Measurements from ENCODE around the gene SPI1.
"Not testable (repeated sequence)": the region's sequence is repeated elsewhere in the genome, so short reads cannot be mapped to it uniquely, and the experiment has no call there.

SPI1 gene

GRCh38 chr11:47342854-47343253 is 35.5 kb downstream of the SPI1 start:
- in situ Hi-C loops (cut with MboI; ENCODE audit: low sequenced_read_pairs) = no loop called here

GRCh38 chr11:47342036-47342803 is 36.1 kb downstream of the SPI1 start:
- in situ Hi-C loops (cut with MboI; ENCODE audit: low sequenced_read_pairs) = no loop called here

- in situ Hi-C loops (cut with MboI; ENCODE audit: low sequenced_read_pairs) = no loop called here
Measured at GRCh38 chr11:47340980-47341775, 37.2 kb downstream of the SPI1 start.

GRCh38 chr11:47340010-47340409 is 38.3 kb downstream of the SPI1 start:
- in situ Hi-C loops (cut with MboI; ENCODE audit: low sequenced_read_pairs) = no loop called here

- in situ Hi-C loops (cut with MboI; ENCODE audit: low sequenced_read_pairs) = no loop called here
Measured at GRCh38 chr11:47338396-47339241, 39.7 kb downstream of the SPI1 start.

- in situ Hi-C loops (cut with MboI; ENCODE audit: low sequenced_read_pairs) = no loop called here
Measured at GRCh38 chr11:47337229-47337924, 41.0 kb downstream of the SPI1 start.

GRCh38 chr11:47336595-47336994 is 41.8 kb downstream of the SPI1 start:
- in situ Hi-C loops (cut with MboI; ENCODE audit: low sequenced_read_pairs) = no loop called here

GRCh38 chr11:47335733-47336132 is 42.6 kb downstream of the SPI1 start:
- in situ Hi-C loops (cut with MboI; ENCODE audit: low sequenced_read_pairs) = no loop called here

GRCh38 chr11:47334699-47335411 is 43.5 kb downstream of the SPI1 start:
- in situ Hi-C loops (cut with MboI; ENCODE audit: low sequenced_read_pairs) = not testable (repeated sequence)

GRCh38 chr11:47333886-47334443 is 44.4 kb downstream of the SPI1 start:
- in situ Hi-C loops (cut with MboI; ENCODE audit: low sequenced_read_pairs) = no loop called here

GRCh38 chr11:47333526-47333845 is 44.9 kb downstream of the SPI1 start:
- in situ Hi-C loops (cut with MboI; ENCODE audit: low sequenced_read_pairs) = no loop called here

- in situ Hi-C loops (cut with MboI; ENCODE audit: low sequenced_read_pairs) = no loop called here
Measured at GRCh38 chr11:47332791-47333525, 45.4 kb downstream of the SPI1 start.

- in situ Hi-C loops (cut with MboI; ENCODE audit: low sequenced_read_pairs) = no loop called here
Measured at GRCh38 chr11:47332303-47332711, 46.0 kb downstream of the SPI1 start.

- in situ Hi-C loops (cut with MboI; ENCODE audit: low sequenced_read_pairs) = no loop called here
Measured at GRCh38 chr11:47331454-47332302, 46.7 kb downstream of the SPI1 start.

- in situ Hi-C loops (cut with MboI; ENCODE audit: low sequenced_read_pairs) = no loop called here
Measured at GRCh38 chr11:47329987-47330931, 48.1 kb downstream of the SPI1 start.

- in situ Hi-C loops (cut with MboI; ENCODE audit: low sequenced_read_pairs) = no loop called here
Measured at GRCh38 chr11:47329431-47329986, 48.8 kb downstream of the SPI1 start.

Measured in HL-60/S4 (cell line).